IMR-90 (cell line): Measurements from ENCODE around the gene ZSWIM8. TPM values are rescaled to one million over a fixed set of nuclear protein-coding genes. Genes with fewer than 3 reads are reported as not detected.

Experiments
- ATAC-seq: fragments of 200-7000 bp; cut with Tn5 transposase; 2 replicates; pipeline ENCODE4 v1.9.1; 2020; ENCODE audit warnings: low read depth, mild to moderate bottlenecking, moderate library complexity
- BruUV-seq: library from RNA; stranded (reverse); fragments of 400-500 nt; replicated peaks from 2 replicates; lab custom pipeline; 2021; lab: Mats Ljungman, UMichigan
- CTCF ChIA-PET: fragments of 300-600 bp; formaldehyde crosslinking; extraction: SDS; loops from one replicate; lab custom pipeline; 2021; ENCODE audit warnings: antibody characterized with exemption; lab: Yijun Ruan, JAX
- POLR2A ChIA-PET: fragments of 300-600 bp; sonication (Branson Sonifier 250); formaldehyde crosslinking; loops from one replicate; lab custom pipeline; 2022; ENCODE audit warnings: antibody characterized with exemption; ENCODE audit not compliant: unreplicated experiment; lab: Charles Lee
- DNase-seq: peaks from one replicate; pipeline ENCODE4 v3.0.0; 2013
- H2AFZ ChIP-seq: replicated peaks from 2 replicates; pipeline ENCODE3; 2013; ENCODE audit warnings: low read length, mild to moderate bottlenecking; ENCODE audit not compliant: poor library complexity
- H2AK5ac ChIP-seq: 2 replicates; pipeline ENCODE4 v1.6.1; 2013; ENCODE audit warnings: low read depth, low read length, inconsistent platforms
- H2AK9ac ChIP-seq: replicated peaks from 2 replicates; pipeline ENCODE3; 2013; ENCODE audit warnings: mild to moderate bottlenecking, low read depth, low read length, moderate library complexity; ENCODE audit not compliant: poor library complexity
- H2BK120ac ChIP-seq: 2 replicates; pipeline ENCODE4 v1.6.1; 2013; ENCODE audit warnings: low read depth, low read length, inconsistent platforms
- H2BK15ac ChIP-seq: 3 replicates; pipeline ENCODE4 v1.6.1; 2013; ENCODE audit warnings: low read depth, low read length, inconsistent platforms
- H2BK20ac ChIP-seq: 2 replicates; pipeline ENCODE4 v1.6.1; 2013; ENCODE audit warnings: low read depth, mild to moderate bottlenecking, inconsistent platforms, low read length, moderate library complexity
- H2BK5ac ChIP-seq: 2 replicates; pipeline ENCODE4 v1.6.1; 2013; ENCODE audit warnings: mild to moderate bottlenecking, low read depth, low read length, inconsistent platforms; ENCODE audit not compliant: poor library complexity, severe bottlenecking
- H3K14ac ChIP-seq: replicated peaks from 2 replicates; pipeline ENCODE4 v1.6.1; 2013; ENCODE audit warnings: low read depth, low read length, inconsistent platforms
- H3K18ac ChIP-seq: 2 replicates; pipeline ENCODE4 v1.6.1; 2013; ENCODE audit warnings: low read depth, low read length, control low read depth
- H3K23ac ChIP-seq: 2 replicates; pipeline ENCODE4 v1.6.1; 2013; ENCODE audit warnings: low read depth, low read length, inconsistent platforms
- H3K27ac ChIP-seq: 2 replicates; pipeline ENCODE4 v1.5.1; 2013; ENCODE audit warnings: mild to moderate bottlenecking, control low read depth, low read length; ENCODE audit not compliant: insufficient read depth
- H3K27me3 ChIP-seq: 2 replicates; pipeline ENCODE4 v1.6.1; 2013; ENCODE audit warnings: low read length; ENCODE audit not compliant: control insufficient read depth, insufficient read depth
- H3K36me3 ChIP-seq: 2 replicates; pipeline ENCODE4 v1.6.1; 2013; ENCODE audit warnings: low read length, mixed read lengths; ENCODE audit not compliant: control insufficient read depth, insufficient read depth
- H3K4ac ChIP-seq: 2 replicates; pipeline ENCODE4 v1.6.1; 2013; ENCODE audit warnings: low read depth, low read length, inconsistent platforms
- H3K4me1 ChIP-seq: 2 replicates; pipeline ENCODE4 v1.6.1; 2013; ENCODE audit warnings: low read length, mixed read lengths; ENCODE audit not compliant: control insufficient read depth, insufficient read depth
- H3K4me2 ChIP-seq: 2 replicates; pipeline ENCODE4 v1.6.1; 2013; ENCODE audit warnings: low read depth, mild to moderate bottlenecking, control low read depth, low read length, moderate library complexity
- H3K4me3 ChIP-seq: 2 replicates; pipeline ENCODE4 v1.5.1; 2013; ENCODE audit warnings: low read depth, mild to moderate bottlenecking, control low read depth, low read length, moderate library complexity; ENCODE audit not compliant: insufficient read depth
- H3K56ac ChIP-seq: 2 replicates; pipeline ENCODE4 v1.6.1; 2013; ENCODE audit warnings: low read length, inconsistent platforms; ENCODE audit not compliant: insufficient read depth; ENCODE audit errors: extremely low read depth
- H3K79me1 ChIP-seq, 2 experiments: 2 replicates each; pipeline ENCODE4 v1.6.1; 2013; ENCODE audit warnings: low read length in 2 of 2, inconsistent platforms in 1 of 2, low read depth in 1 of 2
- H3K9ac ChIP-seq: 2 replicates; pipeline ENCODE4 v1.6.1; 2013; ENCODE audit warnings: low read depth, low read length, control low read depth
- H3K9me1 ChIP-seq: 2 replicates; pipeline ENCODE4 v1.6.1; 2013; ENCODE audit warnings: low read length, inconsistent platforms; ENCODE audit not compliant: insufficient read depth
- H3K9me3 ChIP-seq: 2 replicates; pipeline ENCODE4 v1.6.1; 2013; ENCODE audit warnings: low read length; ENCODE audit not compliant: control insufficient read depth, insufficient read depth
- H4K20me1 ChIP-seq: 2 replicates; pipeline ENCODE4 v1.6.1; 2013; ENCODE audit warnings: low read length, inconsistent platforms; ENCODE audit not compliant: insufficient read depth
- H4K5ac ChIP-seq: 2 replicates; pipeline ENCODE4 v1.6.1; 2013; ENCODE audit warnings: mild to moderate bottlenecking, low read depth, low read length, control low read depth
- H4K8ac ChIP-seq, 2 experiments: 2 replicates each; pipeline ENCODE4 v1.6.1; 2013; ENCODE audit warnings: low read depth in 2 of 2, low read length in 2 of 2, control low read depth in 1 of 2, inconsistent platforms in 1 of 2
- H4K91ac ChIP-seq: 2 replicates; pipeline ENCODE4 v1.6.1; 2013; ENCODE audit warnings: low read depth, low read length, inconsistent platforms; ENCODE audit not compliant: insufficient read depth
- BHLHE40 ChIP-seq: fragments of 150-350 bp; IDR thresholded peaks from 2 replicates; pipeline ENCODE4 v1.6.1; 2016; ENCODE audit warnings: mild to moderate bottlenecking, low read depth, low read length
- CEBPB ChIP-seq: IDR thresholded peaks from 2 replicates; pipeline ENCODE4 v1.6.1; 2012; ENCODE audit warnings: low read depth, low read length, improper control_type of control experiment
- CHD1 ChIP-seq: IDR thresholded peaks from 2 replicates; pipeline ENCODE4 v1.6.1; 2012; ENCODE audit warnings: low read depth, low read length, improper control_type of control experiment
- FOS ChIP-seq: fragments of 150-350 bp; IDR thresholded peaks from 2 replicates; pipeline ENCODE4 v1.6.1; 2016; ENCODE audit warnings: low read depth, low read length
- MAFK ChIP-seq: IDR thresholded peaks from 2 replicates; pipeline ENCODE4 v1.6.1; 2012; ENCODE audit warnings: low read depth, low read length, improper control_type of control experiment
- MAZ ChIP-seq: IDR thresholded peaks from 2 replicates; pipeline ENCODE4 v1.6.1; 2012; ENCODE audit warnings: low read depth, mild to moderate bottlenecking, low read length, improper control_type of control experiment, moderate library complexity, borderline replicate concordance
- MXI1 ChIP-seq: IDR thresholded peaks from 2 replicates; pipeline ENCODE4 v1.6.1; 2012; ENCODE audit warnings: low read depth, mild to moderate bottlenecking, low read length, moderate library complexity, borderline replicate concordance
- NFE2L2 ChIP-seq: fragments of 150-350 bp; IDR thresholded peaks from 2 replicates; pipeline ENCODE4 v1.6.1; 2016; ENCODE audit warnings: low read depth, mild to moderate bottlenecking, low read length
- POLR2A ChIP-seq: IDR thresholded peaks from 2 replicates; pipeline ENCODE4 v1.6.1; 2012; ENCODE audit warnings: mild to moderate bottlenecking, low read depth, low read length
- RAD21 ChIP-seq: IDR thresholded peaks from 2 replicates; pipeline ENCODE4 v1.6.1; 2012; ENCODE audit warnings: low read length, improper control_type of control experiment
- RCOR1 ChIP-seq: IDR thresholded peaks from 2 replicates; pipeline ENCODE4 v1.6.1; 2012; ENCODE audit warnings: mild to moderate bottlenecking, low read length, improper control_type of control experiment; ENCODE audit not compliant: insufficient replicate concordance
- RFX5 ChIP-seq: IDR thresholded peaks from 2 replicates; pipeline ENCODE4 v1.8.0; 2012; ENCODE audit warnings: low read depth, mild to moderate bottlenecking, low read length, moderate library complexity
- SMC3 ChIP-seq: fragments of 150-350 bp; IDR thresholded peaks from 2 replicates; pipeline ENCODE4 v1.6.1; 2016; ENCODE audit warnings: low read depth, mild to moderate bottlenecking, antibody characterized with exemption, low read length, moderate library complexity
- dilution Hi-C: fragments of 300-500 bp; cut with HindIII; formaldehyde crosslinking; loops from one replicate; pipeline ENCODE4 v1.14.3; 2018; ENCODE audit warnings: low sequenced_read_pairs; ENCODE audit not compliant: unreplicated experiment
- in situ Hi-C: fragments of 300-500 bp; cut with MboI; formaldehyde crosslinking; loops from 3 replicates; pipeline ENCODE4 v1.14.3; 2019; ENCODE audit warnings: low sequenced_read_pairs, inconsistent platforms, mixed read lengths
- intact Hi-C: fragments of 100-400 bp; cut with micrococcal nuclease; formaldehyde crosslinking; loops from 2 replicates; pipeline ENCODE4 v1.10.0; 2022
- polyA plus RNA-seq, 3 experiments: library from polyadenylated mRNA; depleted of rRNA; stranded (reverse); fragments of >200 nt; gene quantifications; 2 replicates each; pipeline ENCODE4 v1.2.3, GENCODE V29; 2012; ENCODE audit warnings: low replicate concordance in 1 of 3
- total RNA-seq: library from RNA; depleted of rRNA; stranded (reverse); fragments of >200 nt; gene quantifications from 2 replicates; pipeline ENCODE4 v1.2.3, GENCODE V29; 2012
- TF ChIP-seq, protein P1 (sequence below): fragments of 150-350 bp; IDR thresholded peaks from 2 replicates; pipeline ENCODE4 v1.6.1; 2016; ENCODE audit warnings: low read depth, mild to moderate bottlenecking, low read length, moderate library complexity, borderline replicate concordance
- TF ChIP-seq, protein P2 (sequence below): fragments of 150-350 bp; IDR thresholded peaks from 2 replicates; pipeline ENCODE4 v1.6.1; 2017; ENCODE audit warnings: mild to moderate bottlenecking, antibody characterized with exemption, low read length, low read depth
- TF ChIP-seq, protein P3 (sequence below): conservative IDR thresholded peaks from 2 replicates; pipeline ENCODE4 v1.5.1; 2012; ENCODE audit warnings: mild to moderate bottlenecking, low read depth, low read length, improper control_type of control experiment

The ZSWIM8 gene
- total and polyA plus RNA-seq, 2 of the 4 experiments (the other 2 are of a cell fraction), result 16.8 to 103 TPM

DNA sequence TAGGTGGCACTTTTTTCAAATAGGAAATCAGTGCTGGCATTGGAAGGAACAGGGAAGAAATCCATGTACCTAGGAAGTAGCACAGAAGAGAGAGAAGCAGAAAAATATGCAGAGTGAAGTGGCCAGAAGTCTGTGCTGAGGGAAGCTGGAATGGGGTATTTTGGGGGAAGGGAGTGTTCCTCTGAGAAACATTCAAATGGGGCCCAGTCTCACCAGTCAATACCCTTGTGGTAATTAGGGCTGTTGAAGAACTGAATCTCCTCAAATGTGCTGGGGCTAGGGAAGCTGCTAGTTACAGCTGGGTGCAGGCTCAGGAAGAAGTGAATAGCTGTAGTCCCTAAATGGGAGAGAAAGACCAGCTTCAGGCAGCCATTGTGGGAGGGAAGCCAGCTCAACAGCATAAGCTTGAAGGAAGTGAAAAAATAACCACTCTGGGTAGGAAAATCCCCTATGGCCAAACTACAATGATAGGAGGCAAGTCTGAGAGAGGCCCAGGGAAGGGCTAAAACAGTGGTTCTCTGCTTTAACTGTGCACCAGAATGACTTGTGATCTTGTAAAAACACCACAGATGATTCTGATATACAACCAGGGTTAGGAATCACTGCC, 18.4 kb downstream of the ZSWIM8 start:
- intact Hi-C loops (no loop called here), in situ Hi-C loops (no loop called here), dilution Hi-C loops (no loop called here)
- no peak overlapping the region for H3K4me2 ChIP-seq
- no peak overlapping the region for H2AK9ac ChIP-seq
- no peak overlapping the region for H3K4me3 ChIP-seq
- H3K14ac ChIP-seq, result no peak overlapping the region
- H3K9me3 ChIP-seq, result no peaks in the 10 kb centered on the region
- H4K5ac ChIP-seq, result no peak overlapping the region
- no peak overlapping the region for H2BK15ac ChIP-seq
- H2BK20ac ChIP-seq, result no peak overlapping the region
- H3K23ac ChIP-seq, result no peak overlapping the region
- H3K36me3 ChIP-seq, result peaks cover 82% of the 10 kb centered on the region
- no peak overlapping the region for H2AK5ac ChIP-seq
- H3K4me1 ChIP-seq, result no peaks in the 10 kb centered on the region
- no peak overlapping the region for H3K4ac ChIP-seq
- H4K8ac ChIP-seq, result no peak overlapping the region
- no peak overlapping the region for H3K9ac ChIP-seq
- H3K27me3 ChIP-seq, result no peaks in the 10 kb centered on the region
- ChIA-PET POLR2A (no interaction called here), CTCF (no interaction called here)
- no peak for TF ChIP-seq FOS
- TF ChIP-seq RCOR1, result no peak
- TF ChIP-seq CEBPB, result no peak
- no peak for TF ChIP-seq MXI1
- no peak for TF ChIP-seq MAZ
- no peak for TF ChIP-seq BHLHE40
- TF ChIP-seq SMC3, result no peak
- TF ChIP-seq RAD21, result no peak
- no peak for TF ChIP-seq NFE2L2
- TF ChIP-seq, protein P1, sequence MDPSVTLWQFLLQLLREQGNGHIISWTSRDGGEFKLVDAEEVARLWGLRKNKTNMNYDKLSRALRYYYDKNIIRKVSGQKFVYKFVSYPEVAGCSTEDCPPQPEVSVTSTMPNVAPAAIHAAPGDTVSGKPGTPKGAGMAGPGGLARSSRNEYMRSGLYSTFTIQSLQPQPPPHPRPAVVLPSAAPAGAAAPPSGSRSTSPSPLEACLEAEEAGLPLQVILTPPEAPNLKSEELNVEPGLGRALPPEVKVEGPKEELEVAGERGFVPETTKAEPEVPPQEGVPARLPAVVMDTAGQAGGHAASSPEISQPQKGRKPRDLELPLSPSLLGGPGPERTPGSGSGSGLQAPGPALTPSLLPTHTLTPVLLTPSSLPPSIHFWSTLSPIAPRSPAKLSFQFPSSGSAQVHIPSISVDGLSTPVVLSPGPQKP, result no peak
- TF ChIP-seq CHD1, result no peak
- TF ChIP-seq, protein P2, sequence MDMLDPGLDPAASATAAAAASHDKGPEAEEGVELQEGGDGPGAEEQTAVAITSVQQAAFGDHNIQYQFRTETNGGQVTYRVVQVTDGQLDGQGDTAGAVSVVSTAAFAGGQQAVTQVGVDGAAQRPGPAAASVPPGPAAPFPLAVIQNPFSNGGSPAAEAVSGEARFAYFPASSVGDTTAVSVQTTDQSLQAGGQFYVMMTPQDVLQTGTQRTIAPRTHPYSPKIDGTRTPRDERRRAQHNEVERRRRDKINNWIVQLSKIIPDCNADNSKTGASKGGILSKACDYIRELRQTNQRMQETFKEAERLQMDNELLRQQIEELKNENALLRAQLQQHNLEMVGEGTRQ, result no peak
- TF ChIP-seq, protein P3, sequence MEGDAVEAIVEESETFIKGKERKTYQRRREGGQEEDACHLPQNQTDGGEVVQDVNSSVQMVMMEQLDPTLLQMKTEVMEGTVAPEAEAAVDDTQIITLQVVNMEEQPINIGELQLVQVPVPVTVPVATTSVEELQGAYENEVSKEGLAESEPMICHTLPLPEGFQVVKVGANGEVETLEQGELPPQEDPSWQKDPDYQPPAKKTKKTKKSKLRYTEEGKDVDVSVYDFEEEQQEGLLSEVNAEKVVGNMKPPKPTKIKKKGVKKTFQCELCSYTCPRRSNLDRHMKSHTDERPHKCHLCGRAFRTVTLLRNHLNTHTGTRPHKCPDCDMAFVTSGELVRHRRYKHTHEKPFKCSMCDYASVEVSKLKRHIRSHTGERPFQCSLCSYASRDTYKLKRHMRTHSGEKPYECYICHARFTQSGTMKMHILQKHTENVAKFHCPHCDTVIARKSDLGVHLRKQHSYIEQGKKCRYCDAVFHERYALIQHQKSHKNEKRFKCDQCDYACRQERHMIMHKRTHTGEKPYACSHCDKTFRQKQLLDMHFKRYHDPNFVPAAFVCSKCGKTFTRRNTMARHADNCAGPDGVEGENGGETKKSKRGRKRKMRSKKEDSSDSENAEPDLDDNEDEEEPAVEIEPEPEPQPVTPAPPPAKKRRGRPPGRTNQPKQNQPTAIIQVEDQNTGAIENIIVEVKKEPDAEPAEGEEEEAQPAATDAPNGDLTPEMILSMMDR, result no peak
- TF ChIP-seq RFX5, result no peak
- TF ChIP-seq MAFK, result no peak
- TF ChIP-seq POLR2A, result no peak
- no peak overlapping the region for H3K27ac ChIP-seq
- ATAC-seq (no peak), DNase-seq (no peak)
- no peak overlapping the region for H3K18ac ChIP-seq
- BruUV-seq, result no TSS peak
- 0 out of 2 replicates have a peak overlapping the region, but pooled peaks have one; percentile 3 for H3K56ac ChIP-seq
- H2BK5ac ChIP-seq, result no peak overlapping the region
- H3K79me1 ChIP-seq, result peaks cover 0 to 33% of the 10 kb centered on the region in 2 experiments
- peaks cover 3% of the 10 kb centered on the region; the same call in 1 of the 2 replicates for H4K20me1 ChIP-seq
- H3K9me1 ChIP-seq, result peaks cover 16% of the 10 kb centered on the region
- no peak overlapping the region for H4K91ac ChIP-seq
- H2AFZ ChIP-seq, result no peak overlapping the region
- no peak overlapping the region for H2BK120ac ChIP-seq
